GM12878 (cell line): ENCODE measurements around the gene CFAP299. TPM values are rescaled to one million over a fixed set of nuclear protein-coding genes. Genes with fewer than 3 reads are reported as not detected.
A peak's percentile ranks its signal among the peaks of the same experiment; 100 is the strongest.

ENCODE experiments used
- ATAC-seq: fragments of 200-7000 bp; cut with Tn5 transposase; 3 replicates; pipeline ENCODE4 v1.9.1; 2020; ENCODE audit warnings: mild to moderate bottlenecking, moderate library complexity
- BruUV-seq: library from RNA; stranded (reverse); fragments of 400-500 nt; replicated peaks from 2 replicates; lab custom pipeline; 2021; lab: Mats Ljungman, UMichigan
- CTCF ChIA-PET: fragments of 300-600 bp; sonication (Branson Sonifier 250); formaldehyde crosslinking; extraction: SDS; loops from one replicate; lab custom pipeline; 2021; ENCODE audit warnings: inconsistent platforms; lab: Yijun Ruan, JAX
- POLR2A ChIA-PET: fragments of 350-600 bp; formaldehyde crosslinking; extraction: SDS; loops from one replicate; lab custom pipeline; 2021; ENCODE audit warnings: inconsistent platforms; lab: Charles Lee
- RAD21 ChIA-PET: fragments of 300-600 bp; sonication (Branson Sonifier 250); formaldehyde crosslinking; loops from one replicate; lab custom pipeline; 2023; ENCODE audit warnings: antibody characterized with exemption; ENCODE audit not compliant: unreplicated experiment; lab: Charles Lee
- SMC1A ChIA-PET: fragments of 300-600 bp; sonication (Branson Sonifier 250); formaldehyde crosslinking; loops from one replicate; lab custom pipeline; 2023; ENCODE audit not compliant: unreplicated experiment, uncharacterized antibody; lab: Charles Lee
- DNase-seq: peaks from one replicate; pipeline ENCODE4 v3.0.0-alpha.2; 2011; ENCODE audit warnings: low read depth, low spot score
- FAIRE-seq: peaks from 3 replicates; lab custom pipeline; 2011; peaks lifted over from hg19 to GRCh38; lab: Jason Lieb, UNC
- H2AFZ ChIP-seq: 2 replicates; pipeline ENCODE4 v1.6.0; 2011; ENCODE audit warnings: low read depth, low read length, control low read depth; ENCODE audit not compliant: control insufficient read depth
- H3K27ac ChIP-seq: 2 replicates; pipeline ENCODE4 v1.5.1; 2011; ENCODE audit warnings: control low read depth; ENCODE audit not compliant: control insufficient read depth, insufficient read depth
- H3K27me3 ChIP-seq, 2 experiments: replicated peaks in 1 of 2; 2 replicates each; pipeline versions ENCODE4 v1.6.0 to v1.6.1; 2011; ENCODE audit warnings: low read length in 1 of 2; ENCODE audit not compliant: control insufficient read depth in 2 of 2, insufficient read depth in 2 of 2
- H3K36me3 ChIP-seq, 2 experiments: 2 replicates each; pipeline ENCODE4 v1.5.1; 2011; ENCODE audit warnings: low read length in 1 of 2; ENCODE audit not compliant: control insufficient read depth in 2 of 2, insufficient read depth in 2 of 2
- H3K4me1 ChIP-seq: 2 replicates; pipeline ENCODE4 v1.6.1; 2011; ENCODE audit warnings: mild to moderate bottlenecking, low read length, moderate library complexity, mixed read lengths; ENCODE audit not compliant: control insufficient read depth, insufficient read depth
- H3K4me2 ChIP-seq: 2 replicates; pipeline ENCODE4 v1.6.0; 2011; ENCODE audit warnings: control low read depth; ENCODE audit not compliant: control insufficient read depth, insufficient read depth
- H3K4me3 ChIP-seq: fragments of 200-600 bp; sonication (generic); 2 replicates; pipeline ENCODE4 v1.5.1; 2016
- H3K79me2 ChIP-seq: 2 replicates; pipeline ENCODE4 v1.6.0; 2011; ENCODE audit warnings: low read length; ENCODE audit not compliant: control insufficient read depth, insufficient read depth
- H3K9ac ChIP-seq: 2 replicates; pipeline ENCODE4 v1.8.0; 2011; ENCODE audit warnings: low read length, control low read depth, mixed read lengths; ENCODE audit not compliant: control insufficient read depth, insufficient read depth
- H3K9me3 ChIP-seq: replicated peaks from 3 replicates; pipeline ENCODE4 v1.5.1; 2011; ENCODE audit warnings: mild to moderate bottlenecking, low read length; ENCODE audit not compliant: control insufficient read depth, insufficient read depth
- H4K20me1 ChIP-seq: 2 replicates; pipeline ENCODE4 v1.6.0; 2011; ENCODE audit not compliant: control insufficient read depth, insufficient read depth
- BHLHE40 ChIP-seq, 2 experiments: fragments of 450-650 bp in 1 of 2; IDR thresholded peaks; 2 replicates each; pipeline ENCODE4 v1.6.1; 2011 to 2017; ENCODE audit warnings: low read depth in 2 of 2, borderline replicate concordance in 1 of 2, improper control_type of control experiment in 1 of 2, low read length in 1 of 2, mild to moderate bottlenecking in 1 of 2
- EP300 ChIP-seq, 2 experiments: fragments of 150-350 bp in 1 of 2; IDR thresholded peaks; 2 replicates each; pipeline ENCODE4 v1.6.1; 2011 to 2012; ENCODE audit warnings: low read depth in 2 of 2, low read length in 2 of 2, borderline replicate concordance in 1 of 2, improper control_type of control experiment in 1 of 2, inconsistent platforms in 1 of 2; ENCODE audit not compliant: control insufficient read depth in 1 of 2
- EZH2 ChIP-seq: IDR thresholded peaks from 2 replicates; pipeline ENCODE4 v1.6.1; 2012; ENCODE audit warnings: low read depth, mild to moderate bottlenecking, control low read depth, inconsistent platforms, low read length, borderline replicate concordance; ENCODE audit not compliant: control insufficient read depth
- FOXK2 ChIP-seq: fragments of 450-650 bp; IDR thresholded peaks from 2 replicates; pipeline ENCODE4 v1.6.1; 2017; ENCODE audit warnings: mild to moderate bottlenecking, moderate library complexity
- FOXM1 ChIP-seq: IDR thresholded peaks from 2 replicates; pipeline ENCODE4 v1.6.1; 2012; ENCODE audit warnings: low read depth, mild to moderate bottlenecking, inconsistent platforms, low read length, moderate library complexity
- HDAC6 ChIP-seq: fragments of 200-600 bp; sonication (generic); IDR thresholded peaks from one replicate; pipeline ENCODE4 v1.8.0; 2017; ENCODE audit warnings: antibody characterized with exemption; ENCODE audit not compliant: unreplicated experiment
- KDM1A ChIP-seq: fragments of 200-600 bp; sonication (generic); IDR thresholded peaks from 2 replicates; pipeline ENCODE4 v1.6.1; 2016; ENCODE audit warnings: borderline replicate concordance
- KLF5 ChIP-seq: fragments of 450-650 bp; IDR thresholded peaks from 2 replicates; pipeline ENCODE4 v1.6.1; 2014; ENCODE audit warnings: mild to moderate bottlenecking; ENCODE audit not compliant: partially characterized antibody
- NFXL1 ChIP-seq: fragments of 450-650 bp; IDR thresholded peaks from 2 replicates; pipeline ENCODE4 v1.6.1; 2017; ENCODE audit warnings: antibody characterized with exemption, mild to moderate bottlenecking, borderline replicate concordance
- PRDM15 ChIP-seq: fragments of 450-650 bp; formaldehyde crosslinking; IDR thresholded peaks from 2 replicates; pipeline ENCODE4 v1.4.0; 2020; ENCODE audit warnings: mild to moderate bottlenecking, moderate library complexity
- RB1 ChIP-seq: fragments of 450-650 bp; formaldehyde crosslinking; IDR thresholded peaks from 2 replicates; pipeline ENCODE4 v1.6.1; 2017; ENCODE audit warnings: mild to moderate bottlenecking, borderline replicate concordance
- SREBF1 ChIP-seq: IDR thresholded peaks from 2 replicates; pipeline ENCODE4 v1.6.1; 2012; ENCODE audit warnings: mild to moderate bottlenecking, low read length
- ZBTB33 ChIP-seq: fragments of 450-650 bp; IDR thresholded peaks from 2 replicates; pipeline ENCODE4 v1.6.1; 2017; ENCODE audit warnings: mild to moderate bottlenecking
- WGBS: methylation state at CpG from one replicate; pipeline ENCODE4 v1.1.6; 2016; ENCODE audit warnings: low lambda C conversion rate; ENCODE audit not compliant: insufficient replicate concordance, insufficient coverage; ENCODE audit errors: missing lambda C conversion rate; 5-methylcytosine and 5-hydroxymethylcytosine counted together
- in situ Hi-C: fragments of 300-500 bp; cut with MboI; formaldehyde crosslinking; loops from 9 replicates; pipeline ENCODE4 v1.14.3; 2018; ENCODE audit warnings: mixed read lengths
- intact Hi-C: fragments of 100-400 bp; cut with micrococcal nuclease; formaldehyde crosslinking; loops from one replicate; pipeline ENCODE4 v1.14.2; 2022; ENCODE audit not compliant: unreplicated experiment
- polyA plus RNA-seq, 11 experiments: library from polyadenylated mRNA; depleted of rRNA in 4 of 11; unstranded in 6 of 11; stranded (reverse) in 5 of 11; fragments of >200 nt; fragmentation: Nextera tagmentation in 4 of 11; fragmentation: Illumina TruSeq in 1 of 11; extraction: Ambion mirVana in 4 of 11; extraction: Trizol in 1 of 11; gene quantifications; 1 replicate in 1 of 11; 2 replicates in 10 of 11; pipeline versions ENCODE4 v1.2.1 to v1.2.3, GENCODE V29; 2011 to 2016; ENCODE audit warnings: inconsistent platforms in 2 of 11, missing spikeins in 2 of 11, low read depth in 1 of 11
- total RNA-seq, 4 experiments: library from RNA; depleted of rRNA in 3 of 4; stranded (reverse); fragments of >200 nt in 3 of 4; fragmentation: Illumina TruSeq in 1 of 4; extraction: Trizol in 1 of 4; gene quantifications; 2 replicates each; pipeline versions ENCODE4 v1.2.1 to v1.2.3, GENCODE V29; 2013 to 2021
- TF ChIP-seq, protein P1 (sequence below): fragments of 450-650 bp; IDR thresholded peaks from 2 replicates; pipeline ENCODE4 v1.6.1; 2018; ENCODE audit warnings: mild to moderate bottlenecking, low read depth, moderate library complexity; ENCODE audit not compliant: partially characterized antibody
- TF ChIP-seq, protein P2 (sequence below): IDR thresholded peaks from 2 replicates; pipeline ENCODE4 v1.6.1; 2012; ENCODE audit warnings: low read depth, low read length, improper control_type of control experiment

The CFAP299 gene
- total and polyA plus RNA-seq, 10 of the 15 experiments (the other 5 are each of a cell fraction or from before 2014, with no cell fraction given) = 0.06 to 0.34 TPM; not detected in 8

- Histone ChIP-seq H3K27ac (no peak overlapping the region), H3K4me2 (no peak overlapping the region), H3K9me3 (no peaks in the 10 kb centered on the region), H3K36me3 (no peaks in the 10 kb centered on the region), H4K20me1 (no peaks in the 10 kb centered on the region), H3K27me3 (no peaks in the 10 kb centered on the region), H3K79me2 (no peaks in the 10 kb centered on the region), H2AFZ (no peak overlapping the region), H3K9ac (no peak overlapping the region), H3K4me3 (no peak overlapping the region), H3K4me1 (no peaks in the 10 kb centered on the region)
- RAD21 ChIA-PET = no interaction called here
- POLR2A ChIA-PET = no interaction called here
- CTCF ChIA-PET = interaction anchor here (0.9 kb wide), 1 partner anchor 236 kb away, joined by 3 read pairs; no protein-coding TSS in a partner anchor
- in situ Hi-C loops = no loop called here
- 0% methylated on average over 1 of the region's 1 CpG for WGBS
- intact Hi-C loops = no loop called here
- no peak for DNase-seq
- FAIRE-seq = peak; percentile 49
- SMC1A ChIA-PET = interaction anchor here (0.9 to 1.6 kb wide), 4 partner anchors 22 to 70 kb away, joined by 3 to 6 read pairs (median 4); no protein-coding TSS in a partner anchor
- BruUV-seq = no TSS peak
- ATAC-seq = no peak
- TF ChIP-seq BHLHE40 (IDR thresholded peaks at IDR 0.05; ENCODE audit: borderline replicate concordance in 1 of 2, low read depth in 2 of 2, low read length in 1 of 2) (no peak), RB1 (no peak), SREBF1 (no peak), FOXM1 (no peak), KDM1A (no peak), EP300 (IDR thresholded peaks at IDR 0.05; ENCODE audit: borderline replicate concordance in 1 of 2, control insufficient read depth in 1 of 2, low read depth in 2 of 2, low read length in 2 of 2) (no peak), NFXL1 (no peak), HDAC6 (no peak), EZH2 (no peak), KLF5 (no peak), FOXK2 (no peak), ZBTB33 (no peak), PRDM15 (CRISPR knock-in tag) (no peak)
- TF ChIP-seq, protein P1, sequence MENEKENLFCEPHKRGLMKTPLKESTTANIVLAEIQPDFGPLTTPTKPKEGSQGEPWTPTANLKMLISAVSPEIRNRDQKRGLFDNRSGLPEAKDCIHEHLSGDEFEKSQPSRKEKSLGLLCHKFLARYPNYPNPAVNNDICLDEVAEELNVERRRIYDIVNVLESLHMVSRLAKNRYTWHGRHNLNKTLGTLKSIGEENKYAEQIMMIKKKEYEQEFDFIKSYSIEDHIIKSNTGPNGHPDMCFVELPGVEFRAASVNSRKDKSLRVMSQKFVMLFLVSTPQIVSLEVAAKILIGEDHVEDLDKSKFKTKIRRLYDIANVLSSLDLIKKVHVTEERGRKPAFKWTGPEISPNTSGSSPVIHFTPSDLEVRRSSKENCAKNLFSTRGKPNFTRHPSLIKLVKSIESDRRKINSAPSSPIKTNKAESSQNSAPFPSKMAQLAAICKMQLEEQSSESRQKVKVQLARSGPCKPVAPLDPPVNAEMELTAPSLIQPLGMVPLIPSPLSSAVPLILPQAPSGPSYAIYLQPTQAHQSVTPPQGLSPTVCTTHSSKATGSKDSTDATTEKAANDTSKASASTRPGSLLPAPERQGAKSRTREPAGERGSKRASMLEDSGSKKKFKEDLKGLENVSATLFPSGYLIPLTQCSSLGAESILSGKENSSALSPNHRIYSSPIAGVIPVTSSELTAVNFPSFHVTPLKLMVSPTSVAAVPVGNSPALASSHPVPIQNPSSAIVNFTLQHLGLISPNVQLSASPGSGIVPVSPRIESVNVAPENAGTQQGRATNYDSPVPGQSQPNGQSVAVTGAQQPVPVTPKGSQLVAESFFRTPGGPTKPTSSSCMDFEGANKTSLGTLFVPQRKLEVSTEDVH = no peak
- TF ChIP-seq, protein P2, sequence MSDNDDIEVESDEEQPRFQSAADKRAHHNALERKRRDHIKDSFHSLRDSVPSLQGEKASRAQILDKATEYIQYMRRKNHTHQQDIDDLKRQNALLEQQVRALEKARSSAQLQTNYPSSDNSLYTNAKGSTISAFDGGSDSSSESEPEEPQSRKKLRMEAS = no peak
Measured at GRCh38 chr4:80948141-80948540, 612.6 kb downstream of the CFAP299 start.
